ENCODE results near the gene DNAI7.

GRCh38 chr12:25207411-25207810 lies 12.5 kb upstream of the DNAI7 start:
- TF ChIP-seq CTCF (IDR thresholded peaks at IDR 0.05) (no peak), EZH2 (IDR thresholded peaks at IDR 0.05; ENCODE audit: borderline replicate concordance, insufficient read depth, low read depth, low read length, poor library complexity, severe bottlenecking) (no peak)

Data from B cell (primary cell).